Trophoblast cell (in vitro differentiated cells and primary cell): ENCODE data around the gene CYGB.

ENCODE experiments used
- DNase-seq, 2 donors: peaks; one replicate each; pipeline ENCODE4 v3.0.0-alpha.2; 2016
- H2AFZ ChIP-seq: 2 replicates; pipeline ENCODE4 v1.6.1; 2013; ENCODE audit warnings: low read length, moderate library complexity, mild to moderate bottlenecking; ENCODE audit not compliant: insufficient read depth, poor library complexity
- H2AK5ac ChIP-seq: 2 replicates; pipeline ENCODE4 v1.6.1; 2013; ENCODE audit warnings: mild to moderate bottlenecking, low read length
- H2BK120ac ChIP-seq: 2 replicates; pipeline ENCODE4 v1.6.1; 2013; ENCODE audit warnings: low read length, mild to moderate bottlenecking, moderate library complexity; ENCODE audit not compliant: insufficient read depth, poor library complexity
- H2BK12ac ChIP-seq: 2 replicates; pipeline ENCODE4 v1.6.1; 2013; ENCODE audit warnings: mild to moderate bottlenecking, low read length, moderate library complexity
- H2BK5ac ChIP-seq: 2 replicates; pipeline ENCODE4 v1.6.1; 2013; ENCODE audit warnings: low read length, low read depth, moderate library complexity, mild to moderate bottlenecking; ENCODE audit not compliant: poor library complexity
- H3K14ac ChIP-seq: 2 replicates; pipeline ENCODE4 v1.6.1; 2013; ENCODE audit warnings: mild to moderate bottlenecking, low read length
- H3K18ac ChIP-seq: 2 replicates; pipeline ENCODE4 v1.6.1; 2013; ENCODE audit warnings: mild to moderate bottlenecking, low read length
- H3K23ac ChIP-seq: 2 replicates; pipeline ENCODE4 v1.6.1; 2013; ENCODE audit warnings: low read length
- H3K27ac ChIP-seq: 2 replicates; pipeline ENCODE4 v1.5.1; 2013; ENCODE audit warnings: low read depth, mild to moderate bottlenecking, inconsistent platforms, low read length, moderate library complexity
- H3K27me3 ChIP-seq: 2 replicates; pipeline ENCODE4 v1.6.1; 2013; ENCODE audit warnings: inconsistent platforms, mild to moderate bottlenecking, low read length, moderate library complexity; ENCODE audit not compliant: insufficient read depth
- H3K36me3 ChIP-seq, 2 experiments: 1 replicate in 1 of 2; 2 replicates in 1 of 2; pipeline ENCODE4 v1.6.1; 2013; ENCODE audit warnings: low read length in 2 of 2, mild to moderate bottlenecking in 2 of 2, moderate library complexity in 1 of 2; ENCODE audit not compliant: insufficient read depth in 2 of 2, control insufficient read depth in 1 of 2
- H3K4ac ChIP-seq: 2 replicates; pipeline ENCODE4 v1.6.1; 2013; ENCODE audit warnings: low read depth, mild to moderate bottlenecking, low read length, moderate library complexity
- H3K4me1 ChIP-seq, 2 experiments: 1 replicate in 1 of 2; 2 replicates in 1 of 2; pipeline ENCODE4 v1.6.1; 2013; ENCODE audit warnings: low read length in 2 of 2, mild to moderate bottlenecking in 2 of 2, moderate library complexity in 1 of 2; ENCODE audit not compliant: insufficient read depth in 2 of 2, control insufficient read depth in 1 of 2
- H3K4me2 ChIP-seq: 2 replicates; pipeline ENCODE4 v1.6.1; 2013; ENCODE audit warnings: inconsistent platforms, mild to moderate bottlenecking, low read length, moderate library complexity
- H3K4me3 ChIP-seq: 2 replicates; pipeline ENCODE4 v1.5.1; 2013; ENCODE audit warnings: mild to moderate bottlenecking, low read depth, low read length, inconsistent platforms
- H3K79me1 ChIP-seq: one replicate; pipeline ENCODE4 v1.6.1; 2013; ENCODE audit warnings: low read length
- H3K79me2 ChIP-seq: 2 replicates; pipeline ENCODE4 v1.6.1; 2013; ENCODE audit warnings: low read length, mild to moderate bottlenecking; ENCODE audit not compliant: control insufficient read depth, insufficient read depth, poor library complexity
- H3K9ac ChIP-seq: 2 replicates; pipeline ENCODE4 v1.6.1; 2013; ENCODE audit warnings: mild to moderate bottlenecking, low read length
- H3K9me3 ChIP-seq: 2 replicates; pipeline ENCODE4 v1.6.1; 2013; ENCODE audit warnings: low read depth, mild to moderate bottlenecking, control low read depth, inconsistent platforms, low read length; ENCODE audit not compliant: insufficient read depth
- H4K12ac ChIP-seq: 2 replicates; pipeline ENCODE4 v1.6.1; 2013; ENCODE audit warnings: low read depth, mild to moderate bottlenecking, low read length, moderate library complexity
- H4K8ac ChIP-seq: 2 replicates; pipeline ENCODE4 v1.6.1; 2013; ENCODE audit warnings: low read depth, mild to moderate bottlenecking, low read length, moderate library complexity
- H4K91ac ChIP-seq: one replicate; pipeline ENCODE4 v1.6.1; 2013; ENCODE audit warnings: low read depth, mild to moderate bottlenecking, low read length, moderate library complexity
- WGBS: extraction: QIAGEN DNeasy Blood & Tissue Kit; methylation state at CpG from one replicate; pipeline ENCODE4 v1.1.7; 2013; ENCODE audit warnings: missing lambda C conversion rate; ENCODE audit not compliant: insufficient read length, insufficient coverage; ENCODE audit errors: extremely low coverage; 5-methylcytosine and 5-hydroxymethylcytosine counted together

Gene CYGB

GRCh38 chr17:76506408-76507345 is 30.8 kb downstream of the CYGB start:
- H3K9me3 ChIP-seq, result peaks cover 2% of the 10 kb centered on the region
- WGBS, result no CpG with 5 or more reads among the region's 24 CpGs
- H3K14ac ChIP-seq, result no peak overlapping the region
- no peak overlapping the region for H3K4me2 ChIP-seq
- no peak overlapping the region for H3K4ac ChIP-seq
- H3K36me3 ChIP-seq, result no peaks in the 10 kb centered on the region
- no peak overlapping the region for H2BK120ac ChIP-seq
- peaks cover 0 to 2% of the 10 kb centered on the region in 2 experiments for H3K4me1 ChIP-seq
- H4K91ac ChIP-seq, result no peak overlapping the region
- H3K23ac ChIP-seq, result no peak overlapping the region
- H2BK12ac ChIP-seq, result no peak overlapping the region
- no peak overlapping the region for H3K4me3 ChIP-seq
- H3K9ac ChIP-seq, result no peak overlapping the region
- DNase-seq, result peak; percentile 57 to 87
- no peak overlapping the region for H3K18ac ChIP-seq
- H3K27ac ChIP-seq, result no peak overlapping the region
- peaks cover 2% of the 10 kb centered on the region for H3K79me1 ChIP-seq
- no peak overlapping the region for H2AFZ ChIP-seq
- H2BK5ac ChIP-seq, result no peak overlapping the region
- H2AK5ac ChIP-seq, result no peak overlapping the region
- H3K79me2 ChIP-seq, result no peaks in the 10 kb centered on the region
- H4K12ac ChIP-seq, result no peak overlapping the region
- peaks cover 2% of the 10 kb centered on the region for H3K27me3 ChIP-seq
- H4K8ac ChIP-seq, result no peak overlapping the region

- no peak overlapping the region for H2AFZ ChIP-seq
- no peak overlapping the region for H3K14ac ChIP-seq
- peaks cover 5% of the 10 kb centered on the region for H3K79me1 ChIP-seq
- no peak overlapping the region for H2AK5ac ChIP-seq
- H2BK12ac ChIP-seq, result no peak overlapping the region
- H3K4me3 ChIP-seq, result no peak overlapping the region
- no peaks in the 10 kb centered on the region for H3K9me3 ChIP-seq
- H3K36me3 ChIP-seq, result no peaks in the 10 kb centered on the region
- H3K4me2 ChIP-seq, result no peak overlapping the region
- H4K12ac ChIP-seq, result no peak overlapping the region
- peaks cover 2% of the 10 kb centered on the region for H3K27me3 ChIP-seq
- H2BK5ac ChIP-seq, result no peak overlapping the region
- H3K23ac ChIP-seq, result no peak overlapping the region
- H3K4me1 ChIP-seq, result peaks cover 15 to 23% of the 10 kb centered on the region in 2 experiments
- no peak for DNase-seq
- no CpG with 5 or more reads among the region's 7 CpGs for WGBS
- H4K91ac ChIP-seq, result no peak overlapping the region
- H3K4ac ChIP-seq, result no peak overlapping the region
- H2BK120ac ChIP-seq, result no peak overlapping the region
- H4K8ac ChIP-seq, result no peak overlapping the region
- H3K18ac ChIP-seq, result no peak overlapping the region
- no peak overlapping the region for H3K9ac ChIP-seq
- H3K79me2 ChIP-seq, result no peaks in the 10 kb centered on the region
- H3K27ac ChIP-seq, result no peak overlapping the region
Observed at GRCh38 chr17:76504117-76504516, 33.4 kb downstream of the CYGB start.

- Histone ChIP-seq H4K12ac (no peak overlapping the region), H3K18ac (no peak overlapping the region), H3K36me3 (no peaks in the 10 kb centered on the region), H3K9me3 (peaks cover under 1% of the 10 kb centered on the region), H4K91ac (no peak overlapping the region), H3K79me2 (no peaks in the 10 kb centered on the region), H2BK120ac (no peak overlapping the region), H3K4me3 (no peak overlapping the region), H3K4me2 (no peak overlapping the region), H3K4ac (no peak overlapping the region), H3K14ac (no peak overlapping the region), H2BK12ac (no peak overlapping the region), H3K27ac (no peak overlapping the region), H2AFZ (no peak overlapping the region), H2AK5ac (no peak overlapping the region), H4K8ac (no peak overlapping the region), H3K27me3 (no peaks in the 10 kb centered on the region), H3K9ac (no peak overlapping the region), H3K23ac (no peak overlapping the region), H3K79me1 (peaks cover 5% of the 10 kb centered on the region), H3K4me1 (peaks cover 23 to 31% of the 10 kb centered on the region in 2 experiments), H2BK5ac (no peak overlapping the region)
- WGBS, result no CpG with 5 or more reads among the region's 8 CpGs
- DNase-seq, result no peak
Observed at GRCh38 chr17:76502341-76503211, 34.9 kb downstream of the CYGB start.

- Histone ChIP-seq H3K9ac (no peak overlapping the region), H2BK120ac (no peak overlapping the region), H3K4me1 (peaks cover 23 to 34% of the 10 kb centered on the region in 2 experiments), H2AK5ac (peak overlapping the region; percentile 1), H3K14ac (peak overlapping the region; percentile 33), H3K79me2 (no peaks in the 10 kb centered on the region), H3K4me2 (peak overlapping the region; percentile 95), H4K8ac (peak overlapping the region; percentile 13), H2BK5ac (no peak overlapping the region), H3K36me3 (no peaks in the 10 kb centered on the region), H3K9me3 (peaks cover 4% of the 10 kb centered on the region), H3K27ac (no peak overlapping the region), H3K18ac (no peak overlapping the region), H2BK12ac (no peak overlapping the region), H4K12ac (peak overlapping the region; percentile 12), H4K91ac (peak overlapping the region; percentile 3), H2AFZ (peak overlapping the region; percentile 24), H3K27me3 (no peaks in the 10 kb centered on the region), H3K4ac (no peak overlapping the region), H3K4me3 (no peak overlapping the region), H3K23ac (no peak overlapping the region), H3K79me1 (peaks cover 5% of the 10 kb centered on the region)
- no peak for DNase-seq
- WGBS, result no CpG with 5 or more reads among the region's 11 CpGs
Observed at GRCh38 chr17:76501827-76502307, 35.6 kb downstream of the CYGB start.
